ENCODE measurements around the gene TAC4. TPM values are rescaled to one million over a fixed set of nuclear protein-coding genes. Genes with fewer than 3 reads are reported as not detected.

The TAC4 gene
- total RNA-seq, 1 donor from 2014 or later, result not detected

- H3K4me2 ChIP-seq (ENCODE audit: low read length), result no peak overlapping the region
- H3K27me3 ChIP-seq (ENCODE audit: insufficient read depth, low read length), result peaks cover 16% of the 10 kb centered on the region
- DNase-seq (ENCODE audit: low read depth) (no peak), FAIRE-seq (no peak)
- H3K9me3 ChIP-seq (ENCODE audit: insufficient read depth, low read depth, low read length), result no peaks in the 10 kb centered on the region
- no peaks in the 10 kb centered on the region for H3K36me3 ChIP-seq (ENCODE audit: insufficient read depth, low read length)
- H3K4me3 ChIP-seq (ENCODE audit: insufficient read depth, low read depth, low read length), result no peak overlapping the region
- H3K27ac ChIP-seq (ENCODE audit: low read depth, low read length), result no peak overlapping the region
- no peaks in the 10 kb centered on the region for H3K79me2 ChIP-seq (ENCODE audit: insufficient read depth, low read length)
- no peak overlapping the region for H3K9ac ChIP-seq (ENCODE audit: low read length)
- Mint-ChIP-seq H3K27ac (ENCODE audit: unreplicated experiment) (no peak overlapping the region), H3K4me1 (ENCODE audit: low read depth, unreplicated experiment) (peaks cover 2% of the 10 kb centered on the region), H3K4me3 (ENCODE audit: unreplicated experiment) (no peak overlapping the region), H3K27me3 (ENCODE audit: low read depth, unreplicated experiment) (peaks cover 55% of the 10 kb centered on the region), H3K36me3 (ENCODE audit: low read depth, unreplicated experiment) (peaks cover 4% of the 10 kb centered on the region), H3K9me3 (ENCODE audit: unreplicated experiment) (no peaks in the 10 kb centered on the region)
- TF ChIP-seq EZH2 (IDR thresholded peaks at IDR 0.05; ENCODE audit: insufficient read depth, low read length) (no peak), CTCF (IDR thresholded peaks at IDR 0.05; ENCODE audit: insufficient read depth, low read depth, low read length) (no peak)
- no peak overlapping the region for H2AFZ ChIP-seq (ENCODE audit: low read depth, low read length)
- peaks cover 10% of the 10 kb centered on the region for H3K4me1 ChIP-seq (ENCODE audit: insufficient read depth, low read length)
- H4K20me1 ChIP-seq (ENCODE audit: insufficient read depth, low read length), result no peaks in the 10 kb centered on the region
Measured at GRCh38 chr17:49853470-49854015, 5.7 kb upstream of the TAC4 start.

- H3K4me2 ChIP-seq (ENCODE audit: low read length), result peak overlapping the region; percentile 93
- no peaks in the 10 kb centered on the region for H3K9me3 Mint-ChIP-seq (ENCODE audit: unreplicated experiment)
- no peaks in the 10 kb centered on the region for H3K79me2 ChIP-seq (ENCODE audit: insufficient read depth, low read length)
- H3K9me3 ChIP-seq (ENCODE audit: insufficient read depth, low read depth, low read length), result no peaks in the 10 kb centered on the region
- H3K27me3 Mint-ChIP-seq (ENCODE audit: low read depth, unreplicated experiment), result peaks cover 43% of the 10 kb centered on the region
- no peaks in the 10 kb centered on the region for H4K20me1 ChIP-seq (ENCODE audit: insufficient read depth, low read length)
- TF ChIP-seq CTCF (IDR thresholded peaks at IDR 0.05; ENCODE audit: insufficient read depth, low read depth, low read length), result peak; percentile 34
- no peak for TF ChIP-seq EZH2 (IDR thresholded peaks at IDR 0.05; ENCODE audit: insufficient read depth, low read length)
- no peak overlapping the region for H3K27ac ChIP-seq (ENCODE audit: low read depth, low read length)
- H3K36me3 Mint-ChIP-seq (ENCODE audit: low read depth, unreplicated experiment), result peaks cover 5% of the 10 kb centered on the region
- H3K4me3 ChIP-seq (ENCODE audit: insufficient read depth, low read depth, low read length), result peak overlapping the region; percentile 66
- H3K4me3 Mint-ChIP-seq (ENCODE audit: unreplicated experiment), result peak overlapping the region; percentile 84
- DNase-seq (ENCODE audit: low read depth) (peak; percentile 55), FAIRE-seq (no peak)
- H3K36me3 ChIP-seq (ENCODE audit: insufficient read depth, low read length), result no peaks in the 10 kb centered on the region
- peaks cover 10% of the 10 kb centered on the region for H3K4me1 ChIP-seq (ENCODE audit: insufficient read depth, low read length)
- H3K27me3 ChIP-seq (ENCODE audit: insufficient read depth, low read length), result peaks cover 13% of the 10 kb centered on the region
- H3K4me1 Mint-ChIP-seq (ENCODE audit: low read depth, unreplicated experiment), result peaks cover 2% of the 10 kb centered on the region
- H2AFZ ChIP-seq (ENCODE audit: low read depth, low read length), result peak overlapping the region; percentile 78
- peak overlapping the region; percentile 71 for H3K9ac ChIP-seq (ENCODE audit: low read length)
- H3K27ac Mint-ChIP-seq (ENCODE audit: unreplicated experiment), result peak overlapping the region; percentile 72
Measured at GRCh38 chr17:49851387-49852291, 3.8 kb upstream of the TAC4 start.
